Cortex of kidney (tissue), 1 donor: ENCODE data around the gene RGS16.

Experiments used
- DNase-seq: peaks from one replicate; lab custom pipeline; 2025; lab: John Stamatoyannopoulos, UW

The RGS16 gene

DNA sequence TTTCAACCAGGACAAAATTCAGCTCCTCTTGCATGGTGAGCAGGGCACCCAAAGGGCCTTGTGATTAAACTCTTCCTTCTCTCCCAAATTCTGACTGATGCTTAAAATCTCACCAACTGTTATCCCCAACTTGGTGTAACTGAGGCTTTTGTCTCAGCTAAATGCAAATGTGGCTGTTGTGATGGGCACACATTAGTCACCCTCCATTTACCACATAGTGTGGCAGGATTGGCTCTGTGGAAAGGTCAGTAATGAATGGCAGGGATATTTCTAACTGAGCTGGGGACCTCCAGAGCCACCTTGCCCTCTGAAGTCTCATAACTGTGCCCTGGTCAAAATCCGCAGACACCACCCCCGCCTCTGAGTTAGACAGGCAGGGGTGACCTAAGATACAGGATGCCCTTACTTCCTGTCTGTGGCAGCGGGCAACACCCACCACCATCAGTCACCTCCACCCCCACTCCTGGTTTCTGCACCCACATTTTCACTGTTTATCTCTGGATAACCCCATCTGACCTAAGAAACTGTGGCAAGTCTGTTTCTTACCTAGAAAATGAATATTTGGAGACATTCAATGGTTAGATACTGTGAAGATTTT lies 25.4 kb upstream of the RGS16 start:
- DNase-seq: no peak

DNA sequence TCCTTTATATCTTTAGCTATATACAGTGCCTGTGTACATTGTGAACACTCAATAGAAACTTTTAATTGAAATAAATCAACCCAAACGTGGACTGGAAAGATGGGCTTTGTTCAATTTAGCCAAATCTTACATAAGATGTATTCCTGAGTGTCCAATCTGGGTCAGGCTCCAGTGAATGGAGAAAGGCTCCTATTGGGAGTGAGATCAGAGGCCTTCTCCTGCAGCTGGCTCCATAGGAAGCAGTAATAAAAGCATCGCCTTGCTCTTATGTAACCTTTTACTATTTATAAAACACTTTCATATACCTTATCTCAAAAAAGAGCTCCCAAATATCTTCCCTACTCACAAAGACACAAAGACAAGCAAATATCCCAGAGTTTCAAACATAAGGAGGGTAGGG lies 24.9 kb upstream of the RGS16 start:
- no peak for DNase-seq

DNA sequence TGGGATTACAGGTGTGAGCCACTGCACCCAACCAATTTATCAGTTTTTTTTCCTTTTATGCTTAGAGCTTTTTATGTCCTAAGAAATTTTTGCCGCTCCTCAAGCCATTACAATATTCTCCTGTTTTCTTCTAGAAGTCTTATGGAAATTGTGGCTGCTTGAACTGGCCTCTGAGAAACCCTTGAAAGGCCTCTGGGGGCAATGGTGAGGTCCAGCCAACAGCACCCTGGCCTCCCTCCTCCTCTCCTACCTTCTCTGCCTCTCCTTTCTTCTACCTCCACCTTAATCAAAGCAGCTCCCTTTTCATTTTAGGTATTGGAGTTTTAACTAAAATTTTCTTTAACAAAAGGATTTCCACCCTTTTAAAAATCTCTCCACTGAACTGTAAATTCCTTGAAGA lies 24.5 kb upstream of the RGS16 start:
- DNase-seq: no peak

DNA sequence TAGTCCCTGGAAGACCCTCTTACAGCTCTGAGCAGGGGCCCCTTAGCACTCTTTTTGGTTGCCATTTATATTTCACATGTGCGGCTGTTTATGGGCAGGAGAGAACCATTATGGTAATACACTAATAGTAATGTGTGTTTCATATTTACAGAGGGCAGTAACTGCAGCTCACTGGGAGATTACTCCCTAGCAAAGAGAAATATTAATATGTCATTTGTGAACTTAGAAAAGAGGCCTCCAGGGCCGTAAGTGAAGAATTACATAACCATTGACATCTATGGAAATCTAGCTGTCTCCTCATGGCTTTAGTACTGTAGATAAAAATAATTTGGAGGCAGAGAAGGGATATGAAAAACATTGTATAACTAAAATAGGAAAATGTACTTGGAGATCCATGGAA lies 23.4 kb upstream of the RGS16 start:
- no peak for DNase-seq

DNA sequence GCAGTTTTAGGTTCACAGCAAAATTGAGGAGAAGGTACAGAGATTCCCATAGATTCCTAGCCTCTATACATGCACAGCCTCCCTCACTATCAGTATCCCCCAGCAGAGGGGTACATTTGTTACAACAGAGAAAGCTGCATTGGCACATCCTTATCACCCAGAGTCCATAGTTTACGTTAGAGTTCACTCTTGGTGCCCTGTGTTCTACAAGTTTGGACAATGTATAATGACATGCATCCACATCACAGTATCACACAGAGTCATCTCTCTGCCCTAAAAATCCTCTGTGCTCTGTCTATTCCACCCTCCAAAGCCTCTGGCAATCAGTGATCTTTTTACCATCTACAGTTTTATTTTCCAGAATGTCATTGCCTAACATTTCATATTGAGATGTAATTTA lies 22.3 kb upstream of the RGS16 start:
- no peak for DNase-seq

DNA sequence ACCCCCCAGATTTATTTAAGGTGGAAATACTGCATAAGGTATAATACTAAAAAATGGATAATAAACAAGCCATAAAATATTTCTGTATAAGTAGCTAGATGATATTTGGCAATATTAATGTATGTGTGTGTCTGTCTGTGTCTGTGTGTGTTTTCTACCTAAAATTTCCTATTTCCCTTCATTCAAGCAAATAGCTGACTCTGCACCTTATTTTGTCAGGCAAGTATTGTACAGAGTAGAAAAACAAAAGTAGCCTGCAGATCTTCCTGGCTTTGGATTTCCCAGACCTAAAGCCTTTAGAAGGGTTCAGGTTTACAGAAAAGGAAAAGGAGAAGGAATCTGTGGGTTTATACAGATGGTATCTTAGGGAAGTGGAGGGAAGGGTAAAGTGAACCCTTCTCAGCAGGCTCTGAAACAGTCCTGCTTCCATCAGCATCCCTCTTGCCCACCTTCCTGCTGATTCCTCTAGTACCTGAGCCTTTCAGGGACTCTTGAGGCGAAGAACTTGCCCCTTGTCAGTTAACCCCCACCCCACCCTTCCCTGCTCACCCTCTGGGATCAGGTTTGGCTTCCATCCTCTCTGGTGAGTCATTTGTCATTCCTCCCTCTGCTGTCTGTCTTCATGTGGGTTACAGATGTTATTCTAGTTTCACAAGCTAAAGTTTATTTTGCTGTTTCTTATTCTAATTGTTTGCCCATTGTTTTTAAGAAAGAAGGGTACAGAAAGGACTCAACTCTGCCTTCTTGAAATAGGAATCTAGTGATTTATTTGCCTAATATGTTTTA lies 21.7 kb upstream of the RGS16 start:
- no peak for DNase-seq

DNA sequence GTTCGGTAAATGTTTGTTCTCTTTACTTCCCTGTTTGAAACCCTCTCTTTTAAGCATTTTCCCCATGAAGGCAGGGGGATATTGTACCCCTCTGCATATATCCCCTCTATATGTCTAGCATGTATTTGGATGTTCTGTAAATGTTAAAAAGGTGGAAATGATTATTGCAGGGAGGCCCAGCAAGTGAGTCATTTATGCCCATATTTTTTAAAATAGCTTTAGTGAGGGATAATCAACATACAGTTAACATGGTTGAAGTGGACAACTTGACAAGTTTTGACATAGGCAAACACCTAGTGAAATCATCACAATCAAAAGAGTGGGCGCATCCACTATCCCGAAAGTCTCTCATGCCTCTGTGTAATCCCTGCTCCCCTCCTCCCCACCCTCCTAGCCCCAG lies 20.8 kb upstream of the RGS16 start:
- no peak for DNase-seq

DNA sequence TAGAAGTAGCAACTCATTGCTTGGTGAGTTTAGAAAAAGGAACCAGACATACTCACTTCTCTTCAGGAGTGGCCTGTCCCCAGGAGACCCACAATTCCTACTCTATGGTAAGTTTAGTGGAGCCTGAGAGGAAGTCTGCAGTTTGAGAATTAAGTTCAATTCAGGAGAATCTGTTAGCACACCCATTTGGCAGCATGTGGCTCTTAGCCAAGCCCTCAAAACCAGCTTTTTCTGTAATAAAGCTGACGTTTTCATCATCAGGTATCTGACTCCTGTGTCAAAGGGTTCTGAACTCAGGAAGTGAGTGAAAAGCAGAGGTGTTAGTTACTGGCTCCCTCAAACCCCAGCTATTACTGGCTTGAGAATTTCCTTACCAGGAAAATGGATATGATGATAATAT lies 20.4 kb upstream of the RGS16 start:
- DNase-seq: no peak

DNA sequence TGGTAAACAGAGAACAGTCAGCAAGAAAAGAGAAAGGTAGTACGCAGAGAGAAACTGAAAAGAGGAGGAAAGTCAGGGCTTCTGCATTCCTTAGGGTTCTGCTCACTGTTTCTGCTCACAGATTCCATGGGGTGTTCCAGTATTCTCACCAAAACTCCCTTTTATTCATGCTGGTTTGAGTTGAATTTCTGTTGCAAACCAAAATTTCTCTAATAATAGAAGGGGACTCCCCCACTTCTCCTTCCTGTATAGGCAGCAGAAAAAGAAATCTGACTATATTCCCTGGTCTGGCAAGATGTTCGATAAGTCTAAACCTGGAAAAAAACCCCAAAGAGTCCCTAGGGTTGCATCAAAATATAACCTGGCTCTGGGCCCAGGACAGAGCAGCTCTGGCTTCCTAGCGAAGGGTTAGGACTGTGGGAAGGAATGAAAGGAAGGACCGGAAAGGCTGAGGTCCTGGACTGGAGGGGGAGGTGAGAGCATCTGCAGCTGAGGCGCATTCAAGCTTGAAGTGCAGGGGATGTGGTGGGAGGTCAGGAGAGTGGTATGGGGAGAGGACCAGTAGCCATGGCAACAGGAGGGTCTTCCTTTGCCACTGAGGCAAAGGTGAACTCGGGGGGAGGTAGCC lies 18.8 kb upstream of the RGS16 start:
- DNase-seq: no peak

DNA sequence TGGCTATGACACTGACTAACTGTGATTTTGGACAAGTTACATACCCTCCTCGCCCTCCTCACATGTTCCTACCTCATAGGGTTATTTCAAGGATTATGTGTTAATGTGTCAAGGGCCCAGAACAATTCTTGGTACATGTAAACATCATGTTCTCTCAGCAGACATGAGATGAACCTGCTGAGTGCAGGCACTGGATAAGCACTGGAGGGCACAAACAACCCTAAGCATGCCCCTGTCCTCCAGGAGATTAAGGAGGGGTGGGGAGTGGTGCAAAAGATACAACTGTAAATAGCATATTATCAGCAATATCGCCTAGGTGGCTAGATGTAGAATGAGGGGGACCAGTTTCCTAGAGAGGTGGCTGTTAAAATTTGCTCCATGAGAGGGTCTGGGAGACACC lies 17.7 kb upstream of the RGS16 start:
- no peak for DNase-seq

DNA sequence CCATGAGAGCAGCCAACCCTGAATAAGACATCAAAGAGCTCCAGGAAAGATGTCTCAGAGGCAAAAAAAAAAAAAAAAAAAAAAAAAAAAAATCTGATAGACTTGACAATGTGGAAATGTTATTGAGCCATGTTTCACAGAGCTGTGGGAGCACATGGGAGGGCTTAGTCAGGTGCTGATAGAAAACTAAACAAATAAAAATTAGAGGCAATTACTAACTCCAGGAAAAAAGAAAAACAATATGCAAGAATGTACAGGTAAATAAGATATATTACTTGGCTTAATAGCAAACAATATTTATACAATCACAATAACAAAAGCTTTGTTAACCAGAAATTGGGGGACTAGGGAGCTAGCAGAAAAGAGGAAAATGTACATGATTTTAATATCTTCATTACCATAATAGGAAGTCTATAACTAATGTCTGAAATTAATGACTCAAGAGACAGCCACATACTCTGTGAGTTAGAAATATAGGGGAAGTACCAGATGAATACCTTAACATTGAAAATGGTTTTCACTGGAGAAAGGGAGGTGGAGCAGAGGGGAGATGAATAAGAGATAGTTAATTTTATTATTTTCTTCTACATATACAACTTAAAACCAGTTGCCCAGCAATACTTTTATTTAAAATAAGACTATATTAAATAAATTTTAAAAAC lies 16.9 kb upstream of the RGS16 start:
- no peak for DNase-seq

DNA sequence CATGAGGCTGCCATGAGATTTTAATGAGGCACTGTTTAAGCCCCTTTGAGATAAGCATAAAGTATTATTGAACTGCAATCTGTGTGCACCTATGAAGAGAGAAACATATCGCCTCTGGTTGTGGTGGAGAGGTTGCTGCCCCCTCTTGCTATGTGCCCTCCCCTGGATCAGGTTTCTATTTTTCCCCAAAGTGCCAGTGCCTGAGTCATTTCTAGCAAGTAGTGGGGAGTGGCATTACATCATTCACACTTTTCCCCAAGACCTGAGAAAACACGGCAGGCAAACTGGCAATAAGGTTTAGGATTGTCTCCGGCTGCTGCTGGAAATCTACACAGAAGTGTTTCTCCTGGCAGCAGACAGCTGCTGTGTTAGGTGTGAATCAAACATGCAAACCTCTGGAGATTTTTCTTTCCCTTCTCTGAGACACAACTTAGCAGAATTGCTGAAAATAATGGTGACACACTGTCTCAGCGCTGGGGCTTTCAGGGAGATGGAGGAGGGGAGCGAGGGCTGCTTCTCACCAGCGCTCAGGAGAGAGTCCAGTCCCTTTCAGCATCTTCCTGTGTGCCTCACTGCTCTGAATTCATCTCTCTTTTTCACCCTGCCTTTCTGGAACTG lies 13.7 kb upstream of the RGS16 start:
- no peak for DNase-seq

DNA sequence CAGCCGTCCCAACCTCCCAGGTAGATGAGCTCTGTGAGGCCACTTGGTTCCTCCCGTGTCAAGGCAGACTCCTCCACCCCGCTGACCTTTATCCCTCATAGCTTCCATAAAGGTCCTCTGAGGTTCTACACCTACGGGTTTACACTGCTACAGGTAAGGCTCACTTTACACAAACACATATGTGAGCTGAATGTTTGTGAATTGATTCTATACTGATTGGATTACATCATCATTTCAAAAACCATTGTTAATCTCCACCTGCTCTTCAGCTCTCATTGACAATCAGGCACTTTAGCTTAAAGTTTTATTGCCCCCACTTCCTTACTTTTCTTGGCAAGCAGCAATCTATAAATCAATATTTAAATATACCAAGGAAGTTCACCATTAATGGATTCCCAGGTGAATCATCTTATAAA lies 12.8 kb upstream of the RGS16 start:
- DNase-seq: no peak

DNA sequence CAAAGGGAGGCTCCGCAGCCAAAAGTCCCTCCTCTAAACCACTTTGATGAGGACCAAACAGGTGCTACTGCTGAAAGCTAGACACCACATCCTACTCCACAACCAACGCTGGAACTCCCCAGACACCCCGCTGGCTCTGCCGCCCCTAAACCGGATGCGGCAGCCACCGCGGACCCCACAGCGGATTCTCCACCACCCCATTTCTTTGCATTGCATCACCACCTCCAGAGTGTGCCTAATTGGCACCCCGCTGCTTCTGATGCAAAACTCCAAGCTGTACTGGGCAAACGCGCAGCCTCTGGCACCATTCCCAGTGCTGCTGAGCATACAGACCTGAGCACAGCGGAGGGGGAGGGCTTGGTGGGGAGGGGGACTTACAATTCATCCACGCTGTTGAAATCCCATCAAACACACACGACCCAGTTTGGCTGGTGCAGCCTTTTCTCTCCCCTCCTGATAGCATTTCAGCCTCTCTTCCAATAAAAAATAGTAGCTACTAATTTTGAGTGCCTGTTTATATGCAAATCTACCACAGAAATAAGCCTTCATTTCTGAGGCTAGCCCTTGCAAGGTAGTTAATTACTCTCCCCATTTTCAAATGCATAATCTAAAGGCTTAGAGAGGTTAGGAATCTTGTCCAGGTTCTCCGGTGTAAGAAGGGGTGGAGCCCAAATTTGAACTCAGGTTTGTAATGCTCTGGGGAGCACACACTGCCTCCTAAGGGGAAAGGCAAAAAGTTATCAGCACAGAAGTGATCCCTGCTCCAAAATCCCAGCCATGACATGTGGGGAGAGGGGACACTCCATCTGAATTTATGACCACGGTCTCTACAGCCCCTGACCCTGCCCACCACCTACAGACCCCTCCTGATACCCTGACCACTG lies 12.2 kb upstream of the RGS16 start:
- DNase-seq: no peak

DNA sequence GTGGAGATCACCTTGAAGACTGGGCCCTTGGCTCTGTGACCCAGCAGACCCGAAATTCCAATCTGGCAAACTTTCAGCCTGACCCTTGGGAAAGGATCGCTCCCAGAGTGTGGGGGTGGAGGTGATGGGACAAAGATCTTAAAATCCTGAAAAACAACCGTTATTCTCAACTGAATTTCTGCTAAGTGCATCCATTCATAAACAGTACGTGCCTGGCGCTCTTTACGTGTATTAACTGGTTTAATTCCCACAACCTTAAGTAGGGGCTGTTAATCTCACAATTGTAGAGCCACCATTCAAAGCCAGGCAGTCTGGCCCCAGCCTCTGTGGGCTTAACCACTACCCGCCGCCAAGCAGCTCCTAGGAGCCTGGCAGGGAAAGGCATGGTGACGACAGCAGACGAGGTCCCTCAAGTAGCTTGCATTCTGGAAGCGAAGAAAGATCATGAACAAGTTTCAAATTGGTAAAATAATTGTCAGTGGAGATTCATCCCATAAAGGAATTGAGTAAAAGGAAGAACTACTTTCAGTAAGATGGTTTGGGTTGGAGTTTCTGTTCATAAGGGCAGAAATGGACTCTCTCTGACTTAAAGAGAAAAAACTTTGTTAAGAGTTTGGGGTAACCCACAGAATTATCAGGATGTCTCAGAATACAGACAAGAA lies 11.4 kb upstream of the RGS16 start:
- DNase-seq: no peak

DNA sequence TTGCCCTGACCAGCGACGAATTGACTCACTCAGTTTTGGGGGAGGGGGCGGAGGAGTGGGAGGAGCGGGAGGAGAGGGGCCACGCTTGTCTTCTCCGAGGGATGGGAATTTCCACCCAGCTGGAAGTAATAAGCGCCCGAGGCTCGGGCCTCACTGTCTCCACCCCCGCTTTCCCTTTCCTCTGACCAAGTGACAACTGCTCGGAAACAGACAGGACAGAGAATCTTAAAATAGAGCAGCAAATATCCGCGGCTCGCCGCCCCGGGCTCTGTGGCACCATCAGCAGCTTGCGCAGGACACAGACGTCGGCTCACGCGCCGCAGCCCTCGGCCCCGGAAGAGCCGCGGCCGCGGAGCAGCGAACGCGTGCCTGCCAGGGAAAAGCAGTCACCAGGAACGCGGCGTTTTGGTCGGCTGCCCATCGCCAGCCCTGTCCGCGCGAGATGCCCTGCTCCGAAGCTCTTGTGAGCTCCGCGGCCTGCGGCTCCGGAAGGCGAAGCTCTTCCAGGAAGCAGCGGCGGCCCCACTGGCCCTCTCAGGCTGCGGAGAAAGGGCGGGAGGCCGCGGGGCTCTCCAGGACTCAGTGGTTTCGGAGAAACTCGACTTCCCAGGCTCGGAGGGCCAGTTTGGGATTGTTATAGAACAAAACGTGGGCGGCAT lies 10.7 kb upstream of the RGS16 start:
- DNase-seq: no peak

DNA sequence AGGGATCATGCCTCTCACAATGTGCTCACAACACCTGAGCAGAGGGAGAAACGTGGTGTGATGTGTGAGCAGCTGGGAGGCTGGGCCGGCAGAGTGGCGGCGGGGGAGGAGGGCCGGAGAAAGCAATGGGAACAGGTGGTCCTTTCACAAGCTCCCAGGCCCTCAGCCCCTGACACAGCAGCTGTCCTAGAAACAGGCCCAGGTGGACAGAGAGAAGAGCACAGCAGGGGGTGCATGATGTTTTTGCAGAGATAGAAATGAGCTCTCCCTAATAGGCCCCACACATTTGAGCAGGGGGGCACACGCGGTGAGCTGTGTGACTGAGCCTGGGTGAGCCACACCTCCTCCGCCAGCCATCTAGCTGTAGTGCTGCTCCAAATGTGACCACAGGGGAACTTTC lies 7.6 kb upstream of the RGS16 start:
- DNase-seq: no peak

DNA sequence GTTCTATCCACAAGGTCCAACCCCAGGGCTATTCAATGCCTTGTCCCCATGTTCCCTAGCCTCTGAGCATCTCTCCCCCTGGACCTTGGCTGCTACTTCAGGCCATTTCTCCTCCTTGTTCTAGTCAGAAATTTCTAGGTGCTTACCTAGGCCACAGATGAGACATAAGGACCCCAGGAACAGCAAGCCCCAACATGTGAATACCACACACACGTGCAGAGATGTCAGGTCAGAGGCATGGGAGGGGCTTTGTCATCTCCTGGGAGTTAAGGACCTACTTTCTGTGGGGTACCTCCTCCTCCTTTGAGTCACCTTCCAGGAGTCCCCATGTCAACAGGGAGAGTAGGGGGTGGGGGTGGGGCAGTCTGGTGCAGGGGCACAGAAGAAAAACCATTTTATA lies 7.1 kb upstream of the RGS16 start:
- no peak for DNase-seq

DNA sequence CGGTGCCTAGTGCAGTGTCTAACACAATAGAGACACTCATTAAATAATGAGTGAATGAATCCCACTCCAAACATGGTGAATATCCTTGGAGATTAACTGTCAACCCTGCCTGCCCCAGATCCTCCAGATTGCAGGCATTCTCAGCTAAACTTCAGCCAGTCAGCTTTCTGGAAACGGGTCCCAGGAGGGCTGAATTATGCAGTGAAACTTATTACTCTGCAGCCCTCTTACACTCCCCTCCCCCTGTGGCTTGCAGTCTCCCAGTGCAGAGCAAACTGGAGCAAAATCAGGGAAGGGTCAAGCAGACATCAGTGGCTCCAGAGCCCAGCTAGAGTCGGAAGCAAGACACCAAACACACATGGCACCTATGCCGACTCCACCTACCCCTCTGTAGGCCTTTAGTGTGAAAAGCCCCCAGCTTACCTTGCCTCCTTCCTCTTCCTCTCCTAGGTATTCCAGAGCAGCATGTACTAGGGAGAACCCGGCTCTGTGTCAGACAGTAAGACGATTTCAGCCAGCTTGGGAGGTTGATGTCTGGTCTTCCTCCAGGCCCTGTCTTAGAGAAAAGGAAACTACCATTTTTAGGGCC lies 6.5 kb upstream of the RGS16 start:
- no peak for DNase-seq
